ENCODE results near the gene DNAJC5. TPM values are rescaled to one million over a fixed set of nuclear protein-coding genes. Genes with fewer than 3 reads are reported as not detected.
A peak's percentile ranks its signal among the peaks of the same experiment; 100 is the strongest.

DNAJC5 gene
- total RNA-seq, 4 donors from 2014 or later, result 10.9 to 39.8 (median 25.6) TPM

DNA sequence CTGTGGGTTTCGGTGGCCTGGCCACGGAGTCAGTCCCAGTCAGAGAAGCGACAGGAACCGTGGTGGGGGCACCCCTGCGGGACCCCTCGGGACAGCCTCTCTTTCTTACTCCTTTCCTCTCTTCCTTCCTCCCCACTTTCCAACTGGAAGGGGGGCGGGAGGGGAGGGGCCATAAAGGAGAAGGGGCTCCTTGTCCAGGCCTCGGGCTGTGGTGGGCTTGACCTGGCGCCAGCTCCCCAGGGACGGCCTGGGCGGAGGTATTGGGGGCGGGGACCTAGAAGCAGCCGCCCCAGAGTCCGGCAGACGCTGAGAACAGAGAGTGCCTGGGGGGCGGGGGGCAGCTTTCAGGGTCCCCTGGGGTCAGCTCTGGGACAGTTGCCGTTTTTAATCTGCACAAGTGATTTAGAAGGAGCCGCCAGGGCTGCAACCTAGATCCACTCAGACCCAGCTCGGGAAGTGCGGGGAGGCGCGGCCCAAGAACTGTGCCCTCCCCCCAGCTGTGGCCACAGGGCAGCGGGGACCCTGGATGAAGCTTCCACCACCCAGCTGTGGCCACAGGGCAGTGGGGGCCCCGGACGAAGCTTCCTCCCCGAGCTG, 40.1 kb upstream of the DNAJC5 start:
- Histone ChIP-seq H3K9me3 (no peaks in the 10 kb centered on the region), H3K4me3 (peak overlapping the region in 1 of 2 donors; percentile 3), H3K27me3 (no peaks in the 10 kb centered on the region), H3K36me3 (no peaks in the 10 kb centered on the region), H3K27ac (peak overlapping the region; percentile 74 to 80), H3K4me1 (peaks cover 0 to 36% of the 10 kb centered on the region in 2 donors)
- no peak for TF ChIP-seq POLR2A (IDR thresholded peaks at IDR 0.05)
- TF ChIP-seq, protein P1, sequence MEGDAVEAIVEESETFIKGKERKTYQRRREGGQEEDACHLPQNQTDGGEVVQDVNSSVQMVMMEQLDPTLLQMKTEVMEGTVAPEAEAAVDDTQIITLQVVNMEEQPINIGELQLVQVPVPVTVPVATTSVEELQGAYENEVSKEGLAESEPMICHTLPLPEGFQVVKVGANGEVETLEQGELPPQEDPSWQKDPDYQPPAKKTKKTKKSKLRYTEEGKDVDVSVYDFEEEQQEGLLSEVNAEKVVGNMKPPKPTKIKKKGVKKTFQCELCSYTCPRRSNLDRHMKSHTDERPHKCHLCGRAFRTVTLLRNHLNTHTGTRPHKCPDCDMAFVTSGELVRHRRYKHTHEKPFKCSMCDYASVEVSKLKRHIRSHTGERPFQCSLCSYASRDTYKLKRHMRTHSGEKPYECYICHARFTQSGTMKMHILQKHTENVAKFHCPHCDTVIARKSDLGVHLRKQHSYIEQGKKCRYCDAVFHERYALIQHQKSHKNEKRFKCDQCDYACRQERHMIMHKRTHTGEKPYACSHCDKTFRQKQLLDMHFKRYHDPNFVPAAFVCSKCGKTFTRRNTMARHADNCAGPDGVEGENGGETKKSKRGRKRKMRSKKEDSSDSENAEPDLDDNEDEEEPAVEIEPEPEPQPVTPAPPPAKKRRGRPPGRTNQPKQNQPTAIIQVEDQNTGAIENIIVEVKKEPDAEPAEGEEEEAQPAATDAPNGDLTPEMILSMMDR (IDR thresholded peaks at IDR 0.05), result no peak
- intact Hi-C loops (cut with DNase I; ENCODE audit: low total_unique reads), result no loop called here
- DNase-seq, result peak; percentile 34 to 58

DNA sequence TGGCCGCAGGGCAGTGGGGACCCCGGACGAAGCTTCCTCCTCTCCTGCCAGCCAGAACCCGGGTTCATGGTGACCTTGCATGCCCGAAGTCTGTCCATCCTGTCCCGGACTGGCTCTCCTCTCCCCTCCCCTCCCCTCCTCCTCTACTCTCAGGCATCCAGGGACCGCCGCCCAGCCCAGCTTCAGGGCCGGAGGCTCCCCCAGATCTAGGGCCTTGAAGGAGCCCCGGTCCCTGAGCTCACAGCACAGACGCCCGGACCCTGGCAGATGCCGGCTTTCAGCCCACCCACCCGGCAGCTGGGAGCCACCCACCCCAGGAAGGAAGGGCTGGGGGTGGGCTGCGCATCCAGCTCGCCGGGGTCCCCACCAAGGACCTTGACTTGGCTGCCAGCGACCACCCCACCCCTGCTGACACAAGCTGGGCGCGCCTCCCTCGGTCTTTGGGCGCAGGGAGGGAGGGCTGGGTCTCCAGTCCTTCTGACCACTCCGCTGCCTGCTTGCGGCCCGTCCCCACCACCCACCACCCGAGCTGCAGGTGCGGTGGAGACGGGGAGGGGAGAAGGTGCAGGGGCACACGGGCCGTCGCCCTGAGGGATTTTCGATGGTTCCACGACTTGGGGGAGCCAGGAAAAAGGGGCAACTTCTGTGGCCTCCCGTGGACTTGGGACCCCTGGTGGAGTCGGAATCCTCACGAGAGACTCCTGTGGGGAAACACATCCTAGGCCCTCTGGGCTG, 39.4 kb upstream of the DNAJC5 start:
- DNase-seq, result peak in 1 of 2 donors; percentile 31
- Histone ChIP-seq H3K36me3 (no peaks in the 10 kb centered on the region), H3K4me3 (peak overlapping the region in 1 of 2 donors; percentile 3), H3K27me3 (no peaks in the 10 kb centered on the region), H3K4me1 (peaks cover 0 to 36% of the 10 kb centered on the region in 2 donors), H3K9me3 (no peaks in the 10 kb centered on the region), H3K27ac (peak overlapping the region; percentile 74 to 80)
- TF ChIP-seq, protein P1 (IDR thresholded peaks at IDR 0.05), result no peak
- TF ChIP-seq POLR2A (IDR thresholded peaks at IDR 0.05), result no peak
- intact Hi-C loops (cut with DNase I; ENCODE audit: low total_unique reads), result no loop called here

DNA sequence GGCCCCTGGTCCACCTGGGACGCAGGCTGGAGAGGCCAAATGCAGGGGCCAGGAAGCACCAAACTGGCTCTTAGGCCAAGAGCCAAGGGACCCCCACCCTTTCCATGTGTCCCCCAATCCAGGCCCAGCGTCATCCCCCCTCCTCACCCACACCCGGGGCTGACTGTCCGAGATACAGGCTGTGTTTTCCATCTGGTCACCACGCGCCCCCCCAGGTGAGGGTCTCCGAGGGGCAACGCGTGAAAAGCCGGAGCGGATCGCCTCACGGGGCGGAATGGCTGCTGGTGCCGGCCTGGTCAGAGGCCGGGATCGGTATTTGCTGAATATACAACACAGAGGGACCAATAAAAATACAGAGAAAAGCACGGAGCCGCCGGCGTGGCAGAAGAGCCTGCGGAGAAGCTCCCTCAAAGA, 38.8 kb upstream of the DNAJC5 start:
- H3K9me3 ChIP-seq, result no peaks in the 10 kb centered on the region
- H3K27me3 ChIP-seq, result no peaks in the 10 kb centered on the region
- no peak for TF ChIP-seq POLR2A (IDR thresholded peaks at IDR 0.05)
- TF ChIP-seq, protein P1 (IDR thresholded peaks at IDR 0.05), result no peak
- peak overlapping the region in 1 of 2 donors; percentile 80 for H3K27ac ChIP-seq
- peaks cover 0 to 36% of the 10 kb centered on the region in 2 donors for H3K4me1 ChIP-seq
- no peak for DNase-seq
- H3K4me3 ChIP-seq, result no peak overlapping the region
- intact Hi-C loops (cut with DNase I; ENCODE audit: low total_unique reads), result no loop called here
- no peaks in the 10 kb centered on the region for H3K36me3 ChIP-seq

DNA sequence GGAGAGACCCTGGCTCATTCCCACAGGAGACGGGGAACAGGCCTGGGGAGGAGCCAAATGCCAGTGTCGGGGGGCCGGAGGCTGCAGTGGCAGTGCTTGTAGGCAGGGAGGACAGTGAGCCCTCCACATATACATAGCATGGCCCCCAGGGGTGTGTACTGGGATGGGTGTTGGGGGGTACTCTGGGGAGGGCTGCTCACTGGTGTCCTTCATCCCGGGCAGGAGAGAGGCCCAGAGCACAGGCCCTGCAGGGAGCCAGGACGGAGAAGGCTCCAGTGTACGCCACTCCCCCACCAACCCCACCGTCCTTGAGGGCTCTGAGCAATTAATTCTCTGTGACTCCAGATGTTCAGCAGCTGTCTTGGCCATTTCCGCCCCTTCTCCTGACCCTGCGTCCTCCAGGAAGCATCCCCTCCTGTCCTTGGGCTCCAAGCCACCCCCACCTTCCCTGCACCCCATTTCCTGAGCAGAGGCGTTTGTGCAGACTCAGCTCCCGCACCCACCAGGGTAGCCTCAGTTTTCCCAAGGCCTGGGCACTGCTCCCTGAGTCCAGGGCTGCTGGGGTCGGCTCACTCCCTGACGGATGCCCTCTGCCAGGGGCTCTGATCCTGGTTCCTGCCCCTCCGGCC, 37.0 kb upstream of the DNAJC5 start:
- DNase-seq, result peak in 1 of 2 donors; percentile 51
- H3K4me1 ChIP-seq, result peaks cover 0 to 36% of the 10 kb centered on the region in 2 donors
- H3K9me3 ChIP-seq, result no peaks in the 10 kb centered on the region
- TF ChIP-seq POLR2A (IDR thresholded peaks at IDR 0.05), result no peak
- TF ChIP-seq, protein P1 (IDR thresholded peaks at IDR 0.05), result no peak
- no peak overlapping the region for H3K4me3 ChIP-seq
- intact Hi-C loops (cut with DNase I; ENCODE audit: low total_unique reads), result no loop called here
- H3K27ac ChIP-seq, result peak overlapping the region; percentile 58 to 78
- H3K36me3 ChIP-seq, result no peaks in the 10 kb centered on the region
- H3K27me3 ChIP-seq, result no peaks in the 10 kb centered on the region
